ENCODE results near the gene FCN1. TPM values are rescaled to one million over a fixed set of nuclear protein-coding genes. Genes with fewer than 3 reads are reported as not detected.

Gene FCN1
- total RNA-seq, 4 donors from 2014 or later, result 0.10 to 2.3 (median 1.1) TPM; not detected in 1

GRCh38 chr9:134929193-134930158, 11.8 kb upstream of the FCN1 start:
- TF ChIP-seq POLR2A (IDR thresholded peaks at IDR 0.05), result no peak
- TF ChIP-seq CTCF (IDR thresholded peaks at IDR 0.05), result no peak
- no peaks in the 10 kb centered on the region for H3K36me3 ChIP-seq
- intact Hi-C loops (cut with DNase I), result no loop called here
- H3K9me3 ChIP-seq, result no peaks in the 10 kb centered on the region
- no peak for DNase-seq
- no peak overlapping the region for H3K4me3 ChIP-seq (replicated peaks in 1 of 3)
- WGBS, 2 donors, result 78 to 84% methylated on average over 10 to 13 of the region's 13 CpGs
- H3K4me1 ChIP-seq, result no peaks in the 10 kb centered on the region
- H3K27ac ChIP-seq, result no peak overlapping the region
- no peaks in the 10 kb centered on the region for H3K27me3 ChIP-seq

DNA sequence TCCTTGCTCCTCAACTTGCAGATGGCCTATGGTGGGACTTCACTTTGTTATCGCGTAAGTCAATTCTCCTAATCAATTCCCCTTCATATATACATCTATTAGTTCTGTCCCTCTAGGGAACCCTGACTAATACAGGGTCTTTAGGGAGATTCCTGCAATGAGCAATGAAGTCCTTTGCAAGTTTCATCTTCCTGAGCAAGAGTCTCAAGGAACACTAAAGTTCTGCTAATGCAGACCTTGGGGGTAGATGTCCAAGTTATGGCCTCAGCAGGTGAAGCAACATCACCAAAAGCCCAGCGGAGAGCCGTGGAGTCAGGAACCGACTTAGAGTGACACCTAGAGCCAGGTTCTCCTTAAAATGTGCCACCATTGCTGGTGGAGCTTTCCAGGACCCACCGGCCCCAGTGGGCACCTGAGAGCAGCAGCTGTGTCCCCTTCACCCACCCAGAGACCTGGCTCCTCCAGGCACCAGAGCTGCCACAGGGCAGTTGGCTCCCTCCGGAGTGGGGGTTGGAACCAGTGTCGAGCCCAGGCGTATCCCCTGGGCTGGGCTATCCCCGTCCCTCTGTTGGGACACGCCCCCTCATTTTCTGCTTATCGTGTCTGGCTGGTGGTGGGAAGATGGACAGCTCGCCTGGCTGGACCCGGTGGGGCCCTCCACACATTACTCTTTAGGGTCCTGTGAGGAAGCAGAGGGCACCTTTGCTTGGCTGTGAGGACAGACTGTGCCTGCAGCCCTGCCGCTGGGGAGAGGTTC, 10.9 kb upstream of the FCN1 start:
- no peak for DNase-seq
- Histone ChIP-seq H3K9me3 (no peaks in the 10 kb centered on the region), H3K27me3 (no peaks in the 10 kb centered on the region), H3K36me3 (no peaks in the 10 kb centered on the region), H3K4me3 (replicated peaks in 1 of 3) (no peak overlapping the region), H3K4me1 (no peaks in the 10 kb centered on the region), H3K27ac (no peak overlapping the region)
- WGBS, 2 donors, result 72 to 74% methylated on average over 11 to 13 of the region's 15 CpGs
- TF ChIP-seq CTCF (IDR thresholded peaks at IDR 0.05), result no peak
- no peak for TF ChIP-seq POLR2A (IDR thresholded peaks at IDR 0.05)
- intact Hi-C loops (cut with DNase I), result no loop called here

DNA sequence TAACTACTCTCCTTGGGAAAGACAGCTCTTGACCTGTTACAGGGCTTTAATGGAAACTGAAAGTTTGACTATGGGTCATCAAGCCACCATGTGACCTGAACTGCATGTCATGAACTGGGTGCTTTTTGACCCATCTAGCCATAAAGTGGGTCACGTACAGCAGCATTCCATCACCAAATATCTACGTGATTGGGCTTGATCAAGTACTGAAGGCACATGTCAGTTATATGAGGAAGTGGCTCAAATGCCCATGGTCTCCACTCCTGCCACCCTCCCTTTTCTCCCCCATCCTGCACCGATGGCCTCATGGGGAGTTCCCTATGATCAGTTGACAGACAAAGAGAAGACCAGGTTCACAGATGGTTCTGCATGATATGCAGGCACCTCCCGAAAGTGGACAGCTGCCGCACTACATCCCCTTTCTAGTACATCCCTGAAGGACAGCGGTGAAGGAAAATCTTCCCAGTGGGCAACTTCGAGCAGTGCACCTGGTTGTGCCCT, 7.3 kb upstream of the FCN1 start:
- Histone ChIP-seq H3K36me3 (no peaks in the 10 kb centered on the region), H3K27me3 (no peaks in the 10 kb centered on the region), H3K4me1 (no peaks in the 10 kb centered on the region), H3K9me3 (no peaks in the 10 kb centered on the region), H3K27ac (no peak overlapping the region), H3K4me3 (replicated peaks in 1 of 3) (no peak overlapping the region)
- intact Hi-C loops (cut with DNase I), result no loop called here
- no peak for DNase-seq
- TF ChIP-seq CTCF (IDR thresholded peaks at IDR 0.05) (no peak), POLR2A (IDR thresholded peaks at IDR 0.05) (no peak)
- WGBS, 2 donors, result 93% methylated on average over 7 of the region's 7 CpGs

- no peak overlapping the region for H3K4me3 ChIP-seq (replicated peaks in 1 of 3)
- no peak for DNase-seq
- no peaks in the 10 kb centered on the region for H3K9me3 ChIP-seq
- intact Hi-C loops (cut with DNase I), result no loop called here
- no peak overlapping the region for H3K27ac ChIP-seq
- no peaks in the 10 kb centered on the region for H3K4me1 ChIP-seq
- WGBS, 2 donors, result 72 to 75% methylated on average over 7 of the region's 7 CpGs
- H3K36me3 ChIP-seq, result no peaks in the 10 kb centered on the region
- TF ChIP-seq POLR2A (IDR thresholded peaks at IDR 0.05), result no peak
- TF ChIP-seq CTCF (IDR thresholded peaks at IDR 0.05), result no peak
- H3K27me3 ChIP-seq, result no peaks in the 10 kb centered on the region
Observed at GRCh38 chr9:134923466-134923865, 5.8 kb upstream of the FCN1 start.

GRCh38 chr9:134922932-134923240, 5.2 kb upstream of the FCN1 start:
- Histone ChIP-seq H3K27me3 (no peaks in the 10 kb centered on the region), H3K27ac (no peak overlapping the region), H3K9me3 (no peaks in the 10 kb centered on the region), H3K4me1 (no peaks in the 10 kb centered on the region), H3K36me3 (no peaks in the 10 kb centered on the region), H3K4me3 (replicated peaks in 1 of 3) (no peak overlapping the region)
- no peak for DNase-seq
- TF ChIP-seq POLR2A (IDR thresholded peaks at IDR 0.05), result no peak
- TF ChIP-seq CTCF (IDR thresholded peaks at IDR 0.05), result no peak
- 76 to 85% methylated on average over 7 to 9 of the region's 9 CpGs for WGBS, 2 donors
- intact Hi-C loops (cut with DNase I), result no loop called here
